HG03280 (cell line): ENCODE results near the gene ASIC1.

Source experiments
- ATAC-seq: cut with Tn5 transposase; IDR thresholded peaks from one replicate; pipeline ENCODE4 v1.9.1; 2021; ENCODE audit warnings: mild to moderate bottlenecking, moderate library complexity; ENCODE audit not compliant: unreplicated experiment

The ASIC1 gene

DNA sequence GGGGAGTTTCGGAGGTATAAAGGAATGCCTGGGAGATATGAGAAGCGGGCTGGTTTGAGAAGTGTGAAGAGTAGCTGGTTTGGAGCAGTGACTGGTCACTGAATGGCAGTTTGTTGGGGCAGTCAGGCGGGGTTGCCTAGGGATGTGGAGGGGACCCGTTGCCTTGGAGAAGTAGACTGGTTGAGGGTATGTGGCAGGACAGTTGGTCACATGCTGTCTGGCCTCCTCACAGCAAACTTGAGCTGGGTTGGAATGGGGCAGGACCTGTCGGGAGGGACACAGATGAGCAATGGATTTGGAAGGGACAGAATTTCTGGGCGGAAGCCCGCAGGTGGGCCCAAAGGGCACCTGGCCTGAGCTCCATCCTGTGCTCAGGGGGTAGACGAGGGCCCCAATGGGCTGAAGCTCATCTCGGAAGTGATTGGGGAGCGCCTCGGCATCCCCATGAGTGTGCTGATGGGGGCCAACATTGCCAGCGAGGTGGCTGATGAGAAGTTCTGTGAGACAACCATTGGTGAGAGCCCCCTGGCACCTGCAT lies 48.6 kb downstream of the ASIC1 start:
- no peak for ATAC-seq

DNA sequence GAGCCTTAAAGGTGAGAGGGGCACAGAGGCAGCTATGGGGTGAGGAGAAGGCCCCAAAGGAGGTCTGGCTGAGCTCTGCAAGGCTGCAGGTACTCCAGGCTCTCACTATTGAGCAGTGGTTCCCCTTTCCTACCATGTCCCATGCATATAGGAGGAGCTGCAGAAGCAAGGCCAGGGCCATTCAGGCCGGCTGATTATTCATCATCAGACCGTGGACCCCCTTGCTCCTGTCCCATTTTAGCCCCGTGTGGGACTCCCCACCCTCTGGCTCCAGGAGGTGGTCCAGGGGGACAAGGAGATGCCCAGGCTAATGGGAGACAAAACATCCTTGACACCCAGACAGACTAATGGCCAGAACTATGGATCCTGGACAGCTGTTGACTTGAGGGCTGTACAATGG lies 49.5 kb downstream of the ASIC1 start:
- no peak for ATAC-seq

DNA sequence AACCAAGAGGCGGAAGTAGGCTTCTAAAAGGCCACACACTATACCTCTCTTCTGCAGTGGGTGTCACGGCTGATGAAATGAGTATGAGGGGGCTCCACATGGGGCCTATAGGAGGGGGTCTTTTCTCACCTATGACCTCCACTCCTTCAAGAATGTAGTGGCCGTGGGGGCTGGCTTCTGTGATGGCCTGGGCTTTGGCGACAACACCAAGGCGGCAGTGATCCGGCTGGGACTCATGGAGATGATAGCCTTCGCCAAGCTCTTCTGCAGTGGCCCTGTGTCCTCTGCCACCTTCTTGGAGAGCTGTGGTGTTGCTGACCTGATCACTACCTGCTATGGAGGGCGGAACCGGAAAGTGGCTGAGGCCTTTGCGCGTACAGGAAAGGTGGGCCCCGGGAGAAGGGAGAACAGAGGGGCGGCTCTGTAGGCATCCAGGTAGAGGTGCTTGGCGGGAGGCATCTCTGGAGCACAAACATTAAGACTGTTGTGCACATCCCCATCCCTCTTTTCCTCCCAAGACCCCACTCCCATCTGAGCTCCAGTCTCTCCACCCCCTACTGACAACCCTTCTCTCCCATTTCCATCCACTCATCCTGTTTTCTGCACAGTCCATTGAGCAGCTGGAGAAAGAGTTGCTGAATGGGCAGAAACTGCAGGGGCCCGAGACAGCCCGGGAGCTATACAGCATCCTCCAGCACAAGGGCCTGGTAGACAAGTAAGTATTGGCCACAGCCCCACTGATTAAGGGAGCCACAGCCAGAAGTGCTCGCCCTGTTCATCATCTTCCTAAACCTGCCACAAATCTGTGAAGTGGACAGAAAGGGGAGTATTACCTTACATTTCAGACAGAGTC lies 50.2 kb downstream of the ASIC1 start:
- ATAC-seq, result no peak

DNA sequence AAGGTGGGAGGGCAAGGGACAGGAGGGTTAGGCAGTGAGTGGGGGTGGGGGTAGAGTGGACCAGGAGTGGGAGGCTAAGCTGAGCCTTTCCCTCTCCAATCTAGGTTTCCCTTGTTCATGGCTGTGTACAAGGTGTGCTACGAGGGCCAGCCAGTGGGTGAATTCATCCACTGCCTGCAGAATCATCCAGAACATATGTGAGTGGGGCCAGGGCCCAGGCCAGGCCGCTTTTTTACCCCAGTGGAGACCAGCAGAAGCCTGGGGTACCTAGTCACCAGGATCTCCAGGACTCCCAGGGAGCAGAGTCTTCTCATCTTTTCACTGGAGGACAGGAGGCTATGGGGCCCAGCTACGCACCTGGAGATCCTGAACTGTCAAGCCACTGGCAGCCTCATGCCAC lies 51.9 kb downstream of the ASIC1 start:
- no peak for ATAC-seq

DNA sequence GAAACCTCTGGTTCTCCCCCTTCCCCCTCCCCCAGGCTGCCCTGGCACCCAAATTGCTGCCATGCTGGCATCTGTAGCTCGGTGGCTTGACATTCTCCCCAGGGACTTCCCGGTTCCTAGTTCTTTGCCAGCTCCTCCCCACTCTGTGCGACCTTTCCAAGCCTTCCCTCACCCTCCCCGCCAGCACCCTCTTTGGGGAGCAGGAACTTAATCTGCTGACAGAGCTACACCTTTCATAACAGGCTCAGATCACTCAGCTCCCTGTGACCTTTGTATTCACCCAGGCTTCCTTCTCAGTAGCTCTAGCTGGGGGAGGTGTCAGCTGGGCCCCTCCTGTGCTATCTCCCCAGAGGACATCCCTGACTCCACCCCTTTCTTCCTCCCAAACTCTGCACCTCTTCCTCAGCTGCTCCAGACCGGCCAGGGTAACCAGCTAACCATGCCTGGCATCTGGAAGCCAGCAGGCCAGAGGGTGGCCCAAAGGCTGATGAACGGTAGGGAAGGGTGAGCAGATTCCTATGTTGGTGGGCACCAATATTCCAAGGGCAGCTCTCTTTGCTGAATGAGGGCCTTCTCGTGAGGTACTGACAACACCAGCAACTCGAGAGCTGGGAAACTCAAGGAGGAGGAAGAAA lies 52.8 kb downstream of the ASIC1 start:
- ATAC-seq, result no peak

DNA sequence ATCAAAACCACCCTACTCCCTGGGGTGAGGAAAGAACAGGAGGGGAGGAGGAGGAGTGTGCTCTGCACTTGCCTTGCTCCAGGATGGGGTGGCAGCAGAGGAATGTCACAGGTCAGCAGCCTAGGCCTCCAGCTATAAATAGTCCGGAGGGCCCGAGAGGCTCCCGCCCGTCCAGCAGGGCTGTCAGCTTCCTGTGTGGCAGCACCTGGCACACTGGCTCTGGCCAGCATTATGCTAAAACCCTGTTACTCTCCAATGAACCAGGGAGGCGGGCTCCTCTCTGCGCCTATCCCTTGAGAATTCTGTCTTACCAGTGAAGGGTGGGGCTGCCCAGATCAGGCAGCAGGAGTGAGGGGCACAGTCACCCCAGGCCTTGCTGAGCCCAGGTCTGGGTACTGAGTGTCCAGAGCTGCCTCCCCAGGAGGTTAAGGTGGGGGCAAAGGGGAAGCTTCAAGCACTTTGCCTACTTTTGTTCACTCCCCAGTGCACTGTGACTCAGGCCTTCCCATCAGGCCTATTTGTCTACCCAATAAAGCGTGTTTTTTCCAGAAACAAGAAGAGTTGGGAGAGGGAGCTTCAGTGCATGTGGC lies 53.5 kb downstream of the ASIC1 start:
- ATAC-seq, result no peak

DNA sequence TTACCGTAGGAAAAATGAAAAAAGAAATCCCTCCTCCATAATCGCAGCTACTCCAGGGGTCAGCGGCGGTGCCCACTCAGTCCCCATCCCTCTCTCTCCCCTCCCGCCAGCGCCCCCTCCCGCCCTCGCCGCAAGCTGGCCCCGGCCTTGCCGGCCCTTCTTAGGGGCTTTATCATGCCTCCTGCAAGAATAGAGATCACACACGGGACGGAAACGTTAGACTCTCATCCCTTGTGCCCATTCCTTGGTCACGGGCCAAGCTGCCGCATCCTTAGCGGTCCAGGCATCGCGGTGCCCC lies 53.9 kb downstream of the ASIC1 start:
- peak; percentile 5 for ATAC-seq

DNA sequence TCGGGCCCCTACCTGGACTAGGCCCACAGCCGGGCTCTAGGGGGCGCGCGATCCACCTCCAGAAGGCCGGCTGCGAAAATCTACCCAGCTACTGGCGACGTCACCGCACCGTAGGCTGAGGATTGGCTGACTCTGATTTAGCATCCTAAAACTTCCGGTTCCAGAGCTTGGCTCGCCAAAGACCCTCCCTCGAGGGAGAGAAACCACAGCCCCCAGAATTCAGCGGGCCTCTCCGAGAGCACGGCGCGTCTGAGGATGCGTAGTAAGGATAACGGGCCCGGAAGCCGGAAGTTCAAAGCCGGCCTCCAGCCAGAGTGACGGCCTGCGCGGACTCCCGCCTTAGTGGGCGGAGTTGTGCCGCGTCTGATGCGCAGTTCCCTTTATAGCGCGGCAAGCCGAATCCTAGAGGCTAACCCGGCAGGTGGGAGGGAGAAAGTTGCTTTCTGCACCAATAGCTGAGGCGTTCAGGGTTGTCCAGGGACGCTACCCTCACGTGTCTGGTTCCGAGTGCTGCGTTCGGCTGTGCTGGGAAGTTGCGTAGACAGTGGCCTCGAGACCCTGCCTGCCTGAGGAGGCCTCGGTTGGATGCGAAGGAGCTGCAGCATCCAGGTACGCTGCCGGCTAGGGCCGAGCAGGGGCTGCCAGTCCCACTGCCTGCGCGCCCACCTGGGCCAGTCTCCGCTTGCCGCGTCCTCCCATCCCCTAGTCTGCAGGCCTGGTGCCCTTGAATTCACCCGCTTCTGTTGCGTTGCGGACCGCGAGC lies 54.5 kb downstream of the ASIC1 start, which contains the start of gene COX14:
Gene COX14, plus strand, starts transcription at position 544 of the 763 bp plus-strand sequence. CDS start 7,808 bp downstream, outside the sequence.
- ATAC-seq, result peak; percentile 83

DNA sequence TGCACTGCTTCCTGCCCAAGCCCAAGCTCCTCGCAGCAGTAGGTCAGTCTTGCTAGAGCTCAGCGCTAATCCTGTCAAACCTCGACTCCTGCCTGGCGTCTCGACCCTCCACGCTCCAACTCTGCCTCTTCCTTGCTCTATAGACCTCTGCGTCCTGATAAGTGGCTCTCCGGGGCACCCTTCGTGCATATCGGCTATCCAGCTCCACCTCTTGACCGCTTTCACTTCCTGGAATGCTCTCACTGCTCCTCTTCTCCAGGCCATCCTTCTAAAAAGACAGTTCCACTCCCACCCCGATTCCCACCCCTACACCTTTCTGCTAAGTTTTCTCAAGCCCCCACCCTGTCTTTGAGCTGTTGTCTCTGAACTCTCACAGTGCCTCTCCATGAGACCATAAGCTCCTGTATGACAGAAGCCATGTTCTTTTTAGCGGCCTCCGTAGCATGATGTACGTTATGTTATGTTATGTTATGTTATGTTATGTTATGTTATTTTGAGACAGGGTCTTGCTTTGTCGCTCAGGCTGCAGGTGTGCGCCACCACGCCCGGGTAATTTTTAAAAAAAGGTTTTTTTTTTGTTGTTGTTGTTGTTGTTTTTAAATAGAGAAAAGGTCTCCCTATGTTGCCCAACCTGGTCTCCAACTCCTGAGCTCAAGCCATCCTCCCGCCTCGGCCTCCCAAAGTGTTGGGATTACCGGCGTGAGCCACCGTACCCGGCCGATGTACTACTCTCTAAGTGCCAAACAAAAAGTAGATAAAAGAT lies 55.2 kb downstream of the ASIC1 start:
- no peak for ATAC-seq

DNA sequence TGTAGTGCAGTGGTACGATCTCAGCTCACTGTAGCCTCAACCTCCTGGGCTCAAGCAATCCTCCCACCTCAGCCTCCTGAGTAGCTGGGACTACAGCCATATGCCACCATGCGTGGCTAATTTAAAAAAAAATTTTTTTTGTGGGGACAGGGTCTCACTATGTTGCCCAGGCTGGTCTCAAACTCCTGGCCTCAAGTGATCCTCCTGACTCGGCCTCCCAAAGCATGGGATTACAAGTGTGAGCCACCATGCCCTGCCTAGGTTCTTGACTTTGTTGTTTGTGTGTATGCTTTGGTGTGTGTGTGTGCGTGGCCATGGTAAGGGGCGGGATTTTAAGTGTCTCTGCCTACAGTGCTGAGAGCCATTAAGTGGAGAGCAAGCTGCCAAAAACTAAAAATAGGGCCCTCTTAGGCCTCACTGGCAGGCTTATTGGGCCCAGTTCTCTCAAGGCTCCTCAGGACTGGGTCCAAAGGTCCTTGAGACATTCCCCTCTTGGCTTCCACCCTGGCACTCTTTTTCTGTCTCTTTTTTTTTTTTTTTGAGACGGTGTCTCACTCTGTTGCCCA lies 59.7 kb downstream of the ASIC1 start:
- no peak for ATAC-seq

DNA sequence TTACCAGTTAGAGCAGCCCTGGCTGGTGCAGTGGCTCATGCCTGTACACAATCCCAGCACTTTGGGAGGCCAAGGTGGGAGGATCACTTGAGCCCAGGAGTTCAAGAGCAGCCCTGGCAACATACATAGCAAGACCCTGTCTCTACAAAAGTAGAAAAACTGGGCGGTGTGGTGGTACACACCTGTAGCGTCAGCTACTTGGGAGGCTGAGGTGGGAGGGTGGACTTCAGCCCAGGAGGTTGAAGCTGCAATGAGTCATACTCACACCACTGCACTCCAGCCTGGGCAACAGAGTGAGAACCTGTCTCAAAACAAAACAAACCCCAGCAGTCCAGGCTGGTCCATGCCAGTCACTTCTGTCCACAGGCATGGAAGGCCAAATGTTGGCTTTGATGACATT lies 62.0 kb downstream of the ASIC1 start:
- ATAC-seq, result no peak

DNA sequence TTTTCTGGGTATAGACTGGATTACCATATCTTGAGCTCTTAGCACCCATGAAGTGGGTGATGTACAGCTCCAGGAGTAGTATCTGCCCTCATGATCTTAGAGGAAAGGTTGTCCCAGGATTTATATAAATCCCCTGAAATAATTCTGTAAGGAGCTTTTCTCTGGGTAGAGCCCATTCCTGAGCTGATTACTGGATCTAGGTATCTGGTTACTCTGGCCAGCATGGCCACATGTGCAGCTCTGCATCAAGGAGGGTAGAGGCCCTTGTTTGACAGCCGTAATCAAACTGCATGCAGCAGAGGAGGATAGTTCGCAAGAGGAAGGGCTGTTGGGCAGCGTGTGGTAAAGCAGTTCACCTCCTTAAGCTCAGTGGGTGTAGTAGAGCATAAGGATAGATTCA lies 63.1 kb downstream of the ASIC1 start:
- ATAC-seq, result no peak

DNA sequence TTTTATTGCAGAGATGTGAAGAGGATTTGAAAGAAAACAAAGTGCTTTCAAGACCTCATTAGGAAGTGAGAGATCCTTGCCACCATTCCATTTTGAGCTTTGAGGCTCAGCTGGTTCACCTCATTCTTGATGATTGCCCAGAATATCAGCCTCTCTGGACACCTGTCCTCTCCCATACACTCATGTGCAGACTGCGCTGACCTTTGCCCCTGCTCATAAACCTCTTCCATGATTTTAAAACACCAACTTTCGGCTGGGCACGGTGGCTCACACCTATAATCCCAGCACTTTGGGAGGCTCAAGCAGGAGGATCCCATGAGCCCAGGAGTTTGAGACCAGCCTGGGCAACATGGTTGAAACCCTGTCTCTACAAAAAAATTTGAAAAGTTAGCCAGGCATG lies 63.6 kb downstream of the ASIC1 start:
- no peak for ATAC-seq

DNA sequence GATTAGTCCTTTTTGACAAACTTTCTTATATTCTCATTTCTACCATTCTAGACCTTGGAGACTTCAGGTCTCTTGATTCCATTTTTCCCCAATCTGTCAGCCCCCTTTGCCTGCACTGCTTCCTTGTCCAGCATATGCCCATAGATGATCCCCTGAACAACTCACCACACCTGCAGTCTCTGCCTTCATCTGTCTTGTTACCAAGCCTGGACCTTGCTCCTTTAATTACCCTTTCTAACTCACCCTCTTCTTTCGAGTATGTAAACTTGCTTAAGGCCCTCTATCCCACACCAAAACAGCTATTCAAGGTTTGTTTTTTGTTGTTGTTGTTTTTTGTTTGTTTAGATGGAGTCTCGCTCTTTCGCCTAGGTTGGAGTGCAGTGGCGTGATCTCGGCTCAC lies 64.2 kb downstream of the ASIC1 start:
- no peak for ATAC-seq

DNA sequence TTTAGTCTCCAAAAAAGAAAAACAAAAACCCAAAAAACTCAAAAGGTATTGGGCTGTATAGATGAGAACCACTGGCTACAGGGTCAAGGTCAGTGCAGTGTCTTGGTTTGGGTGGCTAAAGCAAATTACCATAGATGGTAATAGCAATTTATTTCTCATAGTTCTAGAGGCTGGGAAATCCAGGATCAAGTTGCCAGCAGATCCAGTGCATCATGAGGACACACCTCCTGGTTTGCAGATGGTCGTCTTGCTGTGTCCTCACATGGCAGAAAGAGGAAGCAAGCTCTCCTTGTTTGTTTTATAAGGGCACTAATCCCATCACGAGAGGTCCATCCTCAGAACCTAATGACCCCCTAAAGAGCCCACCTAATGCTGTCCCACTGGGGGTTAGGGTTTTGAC lies 65.8 kb downstream of the ASIC1 start:
- no peak for ATAC-seq

DNA sequence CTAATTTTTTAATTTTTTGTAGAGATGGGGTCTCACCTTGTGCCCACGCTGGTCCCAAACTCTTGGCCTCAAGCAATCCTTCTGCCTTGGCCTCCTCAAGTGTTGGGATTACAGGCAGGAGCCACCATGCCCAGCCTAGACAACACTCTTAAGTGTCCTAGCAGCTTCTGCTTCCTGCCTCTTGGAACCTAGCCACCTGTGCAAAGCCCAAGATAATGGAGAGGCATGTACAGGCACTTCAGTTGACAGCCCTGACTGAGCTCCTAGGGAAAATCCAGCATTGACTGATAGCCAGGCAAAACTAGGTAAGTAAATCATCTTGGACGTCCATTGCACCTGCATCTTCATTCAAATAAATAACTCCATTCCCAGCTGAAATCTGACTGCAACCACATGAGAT lies 70.2 kb downstream of the ASIC1 start:
- no peak for ATAC-seq

DNA sequence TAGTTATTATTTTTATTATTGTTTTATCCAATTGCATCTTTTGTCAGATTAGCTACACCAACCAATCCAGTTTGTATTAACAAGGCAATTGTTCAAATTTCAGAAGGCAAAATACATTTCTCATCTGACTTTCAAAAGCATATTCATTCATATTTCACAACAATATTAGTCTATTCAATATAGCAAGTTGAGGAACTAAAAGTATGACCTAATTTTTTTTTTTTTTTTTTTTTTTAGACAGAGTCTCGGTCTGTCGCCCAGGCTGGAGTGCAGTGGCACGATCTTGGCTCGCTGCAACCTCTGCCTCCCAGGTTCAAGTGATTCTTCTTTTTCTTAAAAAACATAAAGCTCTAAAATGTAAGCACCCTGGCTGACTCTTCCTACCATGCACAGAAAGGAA lies 71.9 kb downstream of the ASIC1 start:
- ATAC-seq, result no peak

DNA sequence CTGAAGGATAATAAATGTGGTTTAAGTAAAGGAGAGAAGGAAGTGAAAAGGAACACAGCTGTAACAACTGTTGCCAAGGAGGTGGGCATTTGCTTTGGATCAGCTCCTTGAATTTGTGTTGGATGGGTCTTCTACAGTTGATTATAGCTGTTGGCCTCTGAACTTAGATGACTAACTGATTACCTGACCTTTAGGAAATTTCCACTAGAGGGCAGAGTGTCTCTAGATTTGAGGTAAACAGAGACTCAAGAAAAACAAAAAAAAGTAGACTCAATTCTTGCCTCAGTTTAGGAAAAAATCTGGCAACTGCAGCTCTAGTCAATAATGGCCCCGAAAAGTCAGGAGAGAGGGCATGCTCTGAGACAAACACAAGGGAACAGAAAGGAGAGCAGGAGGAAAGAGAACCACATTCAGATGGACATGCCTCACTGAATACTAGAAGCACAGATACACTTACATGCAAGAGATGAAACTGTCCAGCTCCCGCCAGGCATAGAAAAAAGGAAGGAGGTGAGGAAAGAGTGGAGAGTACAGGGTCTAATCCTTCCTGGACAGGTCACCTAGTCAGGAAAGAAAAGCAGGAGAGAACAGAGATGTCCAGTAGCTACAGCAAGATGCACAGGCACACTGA lies 75.2 kb downstream of the ASIC1 start:
- no peak for ATAC-seq
